Panc1 (cell line): Measurements from ENCODE around the gene RASSF8. TPM values are rescaled to one million over a fixed set of nuclear protein-coding genes. Genes with fewer than 3 reads are reported as not detected.

Experiments used
- ATAC-seq: fragments of 200-7000 bp; cut with Tn5 transposase; 2 replicates; pipeline ENCODE4 v1.9.1; 2020; ENCODE audit warnings: mild to moderate bottlenecking, moderate library complexity
- BruUV-seq: library from RNA; stranded (reverse); fragments of 400-500 nt; replicated peaks from 2 replicates; lab custom pipeline; 2021; lab: Mats Ljungman, UMichigan
- CTCF ChIA-PET: fragments of 300-600 bp; sonication (Branson Sonifier 250); formaldehyde crosslinking; loops from one replicate; lab custom pipeline; 2022; ENCODE audit warnings: antibody characterized with exemption; lab: Charles Lee
- POLR2A ChIA-PET: fragments of 300-600 bp; sonication (Branson Sonifier 250); formaldehyde crosslinking; loops from one replicate; lab custom pipeline; 2022; ENCODE audit warnings: antibody characterized with exemption; lab: Charles Lee
- DNase-seq: peaks from one replicate; pipeline ENCODE4 v3.0.0-alpha.2; 2010; ENCODE audit warnings: low read depth, low spot score
- H3K27ac ChIP-seq: 2 replicates; pipeline ENCODE4 v1.5.1; 2011; ENCODE audit warnings: mild to moderate bottlenecking, low read length, inconsistent platforms
- H3K27me3 ChIP-seq: fragments of 200-500 bp; sonication (Bioruptor generic); 2 replicates; pipeline ENCODE4 v1.6.0; 2014; ENCODE audit warnings: low read length, inconsistent platforms; ENCODE audit not compliant: control insufficient read depth, insufficient read depth
- H3K36me3 ChIP-seq: fragments of 200-500 bp; sonication (Bioruptor generic); 2 replicates; pipeline ENCODE4 v1.5.1; 2014; ENCODE audit warnings: inconsistent platforms, mild to moderate bottlenecking, low read length, moderate library complexity; ENCODE audit not compliant: control insufficient read depth, insufficient read depth
- H3K4me1 ChIP-seq: 2 replicates; pipeline ENCODE4 v1.5.1; 2011; ENCODE audit warnings: inconsistent platforms, mild to moderate bottlenecking, low read length, moderate library complexity; ENCODE audit not compliant: control insufficient read depth, insufficient read depth
- H3K4me3 ChIP-seq, 2 experiments: 2 replicates each; pipeline ENCODE4 v1.5.1; 2011 to 2012; ENCODE audit warnings: low read depth in 2 of 2, low read length in 2 of 2, mild to moderate bottlenecking in 2 of 2, inconsistent platforms in 1 of 2, moderate library complexity in 1 of 2
- H3K9me3 ChIP-seq: fragments of 200-500 bp; sonication (Bioruptor generic); 2 replicates; pipeline ENCODE4 v1.5.1; 2014; ENCODE audit warnings: low read depth, mild to moderate bottlenecking, inconsistent platforms, low read length, moderate library complexity; ENCODE audit not compliant: control insufficient read depth, insufficient read depth
- CTCF ChIP-seq: fragments of 450-650 bp; IDR thresholded peaks from 2 replicates; pipeline ENCODE4 v1.5.1; 2017; ENCODE audit warnings: mild to moderate bottlenecking
- POLR2AphosphoS5 ChIP-seq: IDR thresholded peaks from 2 replicates; pipeline ENCODE4 v1.6.1; 2012; ENCODE audit warnings: mild to moderate bottlenecking, low read depth, low read length, moderate library complexity
- SIN3A ChIP-seq: IDR thresholded peaks from 2 replicates; pipeline ENCODE4 v1.6.1; 2012; ENCODE audit warnings: low read depth, mild to moderate bottlenecking, low read length, moderate library complexity, borderline replicate concordance; ENCODE audit not compliant: insufficient read depth
- TCF7L2 ChIP-seq: IDR thresholded peaks from 2 replicates; pipeline ENCODE4 v1.6.1; 2011; ENCODE audit warnings: mild to moderate bottlenecking, low read depth, low read length, inconsistent platforms
- in situ Hi-C: cut with HindIII; loops from 2 replicates; pipeline ENCODE4 v1.10.0; 2016; ENCODE audit warnings: low sequenced_read_pairs, low pct_unique_long_range_greater_than_20kb
- intact Hi-C: fragments of 100-400 bp; cut with micrococcal nuclease; formaldehyde crosslinking; loops from one replicate; pipeline ENCODE4 v1.10.0; 2022; ENCODE audit not compliant: unreplicated experiment
- total RNA-seq: library from RNA; stranded (reverse); gene quantifications from one replicate; pipeline ENCODE4 v1.2.1, GENCODE V29; 2021; ENCODE audit not compliant: unreplicated experiment
- TF ChIP-seq, protein P1 (sequence below), 2 experiments: IDR thresholded peaks; 2 replicates each; pipeline ENCODE4 v1.6.1; 2011 to 2012; ENCODE audit warnings: low read depth in 2 of 2, control low read depth in 1 of 2, low read length in 1 of 2, mild to moderate bottlenecking in 1 of 2, moderate library complexity in 1 of 2; ENCODE audit not compliant: insufficient read depth in 1 of 2

Gene RASSF8
- total RNA-seq, 1 experiment from 2014 or later: 103 TPM

DNA sequence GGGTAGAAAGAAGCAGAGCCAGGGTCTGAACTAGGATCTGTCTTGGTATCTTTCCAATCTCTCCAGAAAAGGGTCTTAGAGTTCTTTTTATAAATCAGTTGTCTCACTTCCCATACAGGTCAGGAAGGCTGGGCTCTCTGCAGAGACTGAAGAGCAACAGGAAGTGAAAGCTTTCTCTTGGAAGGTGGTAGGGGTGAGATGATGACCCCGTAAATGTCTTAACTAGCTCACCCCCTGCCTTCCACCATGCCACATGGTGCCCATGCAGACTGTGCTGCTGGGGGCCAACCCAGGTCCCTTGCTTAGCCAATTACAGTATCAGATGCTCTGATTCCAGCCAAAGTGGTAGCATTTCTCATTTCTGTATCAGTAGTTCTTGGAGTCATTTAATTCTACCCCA, 17.6 kb upstream of the RASSF8 start:
- POLR2A ChIA-PET: no interaction called here
- intact Hi-C loops (no loop called here), in situ Hi-C loops (no loop called here)
- CTCF ChIA-PET: no interaction called here
- Histone ChIP-seq H3K36me3 (no peaks in the 10 kb centered on the region), H3K27ac (no peak overlapping the region), H3K4me3 (no peak overlapping the region), H3K4me1 (no peaks in the 10 kb centered on the region), H3K27me3 (no peaks in the 10 kb centered on the region), H3K9me3 (no peaks in the 10 kb centered on the region)
- no peak for ATAC-seq
- TF ChIP-seq CTCF: no peak
- TF ChIP-seq, protein P1, sequence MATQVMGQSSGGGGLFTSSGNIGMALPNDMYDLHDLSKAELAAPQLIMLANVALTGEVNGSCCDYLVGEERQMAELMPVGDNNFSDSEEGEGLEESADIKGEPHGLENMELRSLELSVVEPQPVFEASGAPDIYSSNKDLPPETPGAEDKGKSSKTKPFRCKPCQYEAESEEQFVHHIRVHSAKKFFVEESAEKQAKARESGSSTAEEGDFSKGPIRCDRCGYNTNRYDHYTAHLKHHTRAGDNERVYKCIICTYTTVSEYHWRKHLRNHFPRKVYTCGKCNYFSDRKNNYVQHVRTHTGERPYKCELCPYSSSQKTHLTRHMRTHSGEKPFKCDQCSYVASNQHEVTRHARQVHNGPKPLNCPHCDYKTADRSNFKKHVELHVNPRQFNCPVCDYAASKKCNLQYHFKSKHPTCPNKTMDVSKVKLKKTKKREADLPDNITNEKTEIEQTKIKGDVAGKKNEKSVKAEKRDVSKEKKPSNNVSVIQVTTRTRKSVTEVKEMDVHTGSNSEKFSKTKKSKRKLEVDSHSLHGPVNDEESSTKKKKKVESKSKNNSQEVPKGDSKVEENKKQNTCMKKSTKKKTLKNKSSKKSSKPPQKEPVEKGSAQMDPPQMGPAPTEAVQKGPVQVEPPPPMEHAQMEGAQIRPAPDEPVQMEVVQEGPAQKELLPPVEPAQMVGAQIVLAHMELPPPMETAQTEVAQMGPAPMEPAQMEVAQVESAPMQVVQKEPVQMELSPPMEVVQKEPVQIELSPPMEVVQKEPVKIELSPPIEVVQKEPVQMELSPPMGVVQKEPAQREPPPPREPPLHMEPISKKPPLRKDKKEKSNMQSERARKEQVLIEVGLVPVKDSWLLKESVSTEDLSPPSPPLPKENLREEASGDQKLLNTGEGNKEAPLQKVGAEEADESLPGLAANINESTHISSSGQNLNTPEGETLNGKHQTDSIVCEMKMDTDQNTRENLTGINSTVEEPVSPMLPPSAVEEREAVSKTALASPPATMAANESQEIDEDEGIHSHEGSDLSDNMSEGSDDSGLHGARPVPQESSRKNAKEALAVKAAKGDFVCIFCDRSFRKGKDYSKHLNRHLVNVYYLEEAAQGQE (IDR thresholded peaks at IDR 0.05; ENCODE audit: insufficient read depth in 1 of 2, low read depth in 2 of 2, low read length in 1 of 2): no peak
- no peak for TF ChIP-seq SIN3A
- TF ChIP-seq POLR2AphosphoS5: no peak
- no peak for TF ChIP-seq TCF7L2
- DNase-seq: no peak
- no TSS peak for BruUV-seq

GRCh38 chr12:25942709-25943108, 15.8 kb upstream of the RASSF8 start:
- TF ChIP-seq SIN3A: no peak
- no peak for TF ChIP-seq POLR2AphosphoS5
- no peak for TF ChIP-seq CTCF
- TF ChIP-seq TCF7L2: no peak
- TF ChIP-seq, protein P1 (IDR thresholded peaks at IDR 0.05; ENCODE audit: insufficient read depth in 1 of 2, low read depth in 2 of 2, low read length in 1 of 2): no peak
- Histone ChIP-seq H3K4me3 (no peak overlapping the region), H3K4me1 (no peaks in the 10 kb centered on the region), H3K27me3 (no peaks in the 10 kb centered on the region), H3K36me3 (no peaks in the 10 kb centered on the region), H3K27ac (no peak overlapping the region), H3K9me3 (no peaks in the 10 kb centered on the region)
- no peak for DNase-seq
- POLR2A ChIA-PET: no interaction called here
- intact Hi-C loops (no loop called here), in situ Hi-C loops (no loop called here)
- ATAC-seq: no peak
- no TSS peak for BruUV-seq
- CTCF ChIA-PET: no interaction called here
